HG03196 (cell line): ENCODE results near the gene GRB7.
"Not testable (repeated sequence)": the region's sequence is repeated elsewhere in the genome, so short reads cannot be mapped to it uniquely, and the experiment has no call there.

ENCODE experiments used
- ATAC-seq: cut with Tn5 transposase; IDR thresholded peaks from one replicate; pipeline ENCODE4 v1.9.1; 2021; ENCODE audit not compliant: unreplicated experiment

Gene GRB7

DNA sequence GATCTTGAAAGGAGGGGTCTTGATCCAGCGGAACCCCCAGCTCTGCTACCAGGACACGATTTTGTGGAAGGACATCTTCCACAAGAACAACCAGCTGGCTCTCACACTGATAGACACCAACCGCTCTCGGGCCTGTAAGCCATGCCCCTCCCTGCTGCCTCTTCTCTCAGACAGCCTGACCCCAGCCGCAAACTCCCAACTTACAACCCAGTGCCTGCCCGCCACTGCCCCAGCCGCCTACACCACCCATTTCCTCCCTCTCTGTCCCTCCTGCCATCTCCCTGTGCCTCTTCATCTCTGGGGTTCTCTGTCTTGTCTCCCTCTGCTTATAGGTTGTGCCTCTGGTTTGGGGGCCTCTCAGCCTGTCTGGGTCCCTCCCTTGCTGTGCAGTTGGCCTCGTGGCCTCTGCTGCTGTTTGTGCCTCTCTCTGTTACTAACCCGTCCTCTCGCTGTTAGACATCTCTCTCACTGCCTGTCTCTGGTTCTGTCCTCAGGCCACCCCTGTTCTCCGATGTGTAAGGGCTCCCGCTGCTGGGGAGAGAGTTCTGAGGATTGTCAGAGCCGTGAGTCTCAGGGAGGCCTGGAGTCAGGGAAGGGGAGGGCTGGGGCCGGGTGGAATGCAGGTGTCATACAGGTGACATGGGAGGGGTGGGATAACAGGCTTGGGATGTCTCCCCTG lies 28.3 kb upstream of the GRB7 start:
- no peak for ATAC-seq

DNA sequence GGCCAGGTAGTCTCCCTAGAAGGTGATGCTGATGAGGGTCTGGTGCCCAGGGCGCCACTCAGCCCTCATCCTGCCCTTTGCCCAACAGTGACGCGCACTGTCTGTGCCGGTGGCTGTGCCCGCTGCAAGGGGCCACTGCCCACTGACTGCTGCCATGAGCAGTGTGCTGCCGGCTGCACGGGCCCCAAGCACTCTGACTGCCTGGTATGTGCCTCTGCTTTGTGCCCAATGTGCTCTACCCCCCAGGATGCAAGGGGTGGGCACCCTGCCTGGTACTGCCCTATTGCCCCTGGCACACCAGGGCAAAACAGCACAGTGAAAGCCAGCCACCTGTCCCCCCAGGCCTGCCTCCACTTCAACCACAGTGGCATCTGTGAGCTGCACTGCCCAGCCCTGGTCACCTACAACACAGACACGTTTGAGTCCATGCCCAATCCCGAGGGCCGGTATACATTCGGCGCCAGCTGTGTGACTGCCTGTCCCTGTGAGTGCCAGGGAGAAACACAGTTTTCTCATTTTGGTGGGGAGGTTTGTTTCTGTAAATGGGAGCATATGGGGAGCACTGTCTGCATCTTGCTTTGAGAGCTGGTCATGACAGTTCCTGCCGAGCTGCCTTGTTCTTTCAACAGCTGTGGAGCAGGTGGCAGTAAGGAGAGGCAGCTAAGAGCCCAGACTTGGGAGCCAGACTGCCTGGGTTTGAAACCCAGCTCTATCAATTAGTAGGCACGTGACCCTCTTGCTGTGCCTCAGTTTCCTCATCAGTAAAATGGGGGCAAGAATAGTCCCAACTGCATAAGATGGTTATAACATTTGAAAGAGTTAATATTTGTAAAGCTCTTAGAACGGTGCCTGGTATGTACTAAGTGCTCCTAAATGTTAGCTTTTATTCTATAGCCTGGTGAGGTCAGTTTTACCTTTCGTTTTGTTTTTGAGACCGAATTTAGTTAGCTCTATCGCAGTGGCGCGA lies 27.5 kb upstream of the GRB7 start:
- no peak for ATAC-seq

GRCh38 chr17:39711071-39711470 lies 26.7 kb upstream of the GRB7 start:
- not testable (repeated sequence) for ATAC-seq

- ATAC-seq, result no peak
Measured at GRCh38 chr17:39711851-39712250, 25.9 kb upstream of the GRB7 start.

- no peak for ATAC-seq
Measured at GRCh38 chr17:39714234-39714633, 23.5 kb upstream of the GRB7 start.

- no peak for ATAC-seq
Measured at GRCh38 chr17:39715375-39716072, 22.2 kb upstream of the GRB7 start.

- no peak for ATAC-seq
Measured at GRCh38 chr17:39716073-39716818, 21.5 kb upstream of the GRB7 start.

- ATAC-seq, result no peak
Measured at GRCh38 chr17:39716879-39717536, 20.7 kb upstream of the GRB7 start.

DNA sequence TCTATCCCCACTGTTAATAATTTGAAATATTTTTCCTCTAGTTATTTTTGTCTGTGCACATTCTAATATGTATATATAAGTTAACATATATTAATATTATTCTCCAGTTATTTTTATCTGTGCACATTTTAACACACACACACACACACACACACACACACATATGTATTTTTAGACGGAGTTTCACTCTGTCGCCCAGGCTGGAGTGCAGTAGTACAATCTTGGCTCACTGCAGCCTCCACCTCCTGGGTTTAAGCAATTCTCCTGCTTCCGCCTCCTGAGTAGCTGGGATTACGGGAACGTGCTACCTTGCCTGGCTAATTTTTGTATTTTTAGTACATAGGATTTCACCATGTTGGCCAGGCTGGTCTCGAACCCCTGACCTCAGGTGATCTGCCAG lies 20.1 kb upstream of the GRB7 start:
- no peak for ATAC-seq

GRCh38 chr17:39719563-39720355 lies 18.0 kb upstream of the GRB7 start:
- ATAC-seq, result no peak

GRCh38 chr17:39722104-39722503 lies 15.6 kb upstream of the GRB7 start:
- no peak for ATAC-seq

DNA sequence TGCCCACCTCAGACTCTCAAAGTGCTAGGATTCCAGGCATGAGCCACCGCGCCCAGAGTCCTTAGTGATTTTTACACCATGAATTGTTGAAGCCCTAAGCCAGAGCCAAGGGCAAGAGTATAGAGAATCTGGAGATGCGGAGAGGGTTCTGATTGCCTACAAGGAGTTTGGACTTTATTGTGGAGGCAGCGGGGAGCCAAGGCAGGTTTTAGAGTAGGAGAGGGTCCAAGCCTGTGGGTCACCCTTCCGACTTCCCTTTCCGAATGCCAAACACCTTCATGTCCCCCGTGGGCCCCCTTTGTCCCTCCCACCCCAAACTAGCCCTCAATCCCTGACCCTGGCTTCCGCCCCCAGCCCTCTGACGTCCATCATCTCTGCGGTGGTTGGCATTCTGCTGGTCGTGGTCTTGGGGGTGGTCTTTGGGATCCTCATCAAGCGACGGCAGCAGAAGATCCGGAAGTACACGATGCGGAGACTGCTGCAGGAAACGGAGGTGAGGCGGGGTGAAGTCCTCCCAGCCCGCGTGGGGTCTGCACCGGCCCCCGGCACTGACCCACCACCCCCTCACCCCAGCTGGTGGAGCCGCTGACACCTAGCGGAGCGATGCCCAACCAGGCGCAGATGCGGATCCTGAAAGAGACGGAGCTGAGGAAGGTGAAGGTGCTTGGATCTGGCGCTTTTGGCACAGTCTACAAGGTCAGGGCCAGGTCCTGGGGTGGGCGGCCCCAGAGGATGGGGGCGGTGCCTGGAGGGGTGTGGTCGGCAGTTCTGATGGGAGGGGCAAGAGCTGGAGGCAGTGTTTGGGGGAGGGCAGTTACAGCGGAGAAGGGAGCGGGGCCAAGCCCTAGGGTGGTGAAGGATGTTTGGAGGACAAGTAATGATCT lies 14.5 kb upstream of the GRB7 start:
- no peak for ATAC-seq

DNA sequence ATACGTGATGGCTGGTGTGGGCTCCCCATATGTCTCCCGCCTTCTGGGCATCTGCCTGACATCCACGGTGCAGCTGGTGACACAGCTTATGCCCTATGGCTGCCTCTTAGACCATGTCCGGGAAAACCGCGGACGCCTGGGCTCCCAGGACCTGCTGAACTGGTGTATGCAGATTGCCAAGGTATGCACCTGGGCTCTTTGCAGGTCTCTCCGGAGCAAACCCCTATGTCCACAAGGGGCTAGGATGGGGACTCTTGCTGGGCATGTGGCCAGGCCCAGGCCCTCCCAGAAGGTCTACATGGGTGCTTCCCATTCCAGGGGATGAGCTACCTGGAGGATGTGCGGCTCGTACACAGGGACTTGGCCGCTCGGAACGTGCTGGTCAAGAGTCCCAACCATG lies 13.0 kb upstream of the GRB7 start:
- ATAC-seq, result no peak

- ATAC-seq, result not testable (repeated sequence)
Measured at GRCh38 chr17:39725923-39726322, 11.8 kb upstream of the GRB7 start.

- ATAC-seq, result no peak
Measured at GRCh38 chr17:39726617-39727016, 11.1 kb upstream of the GRB7 start.

DNA sequence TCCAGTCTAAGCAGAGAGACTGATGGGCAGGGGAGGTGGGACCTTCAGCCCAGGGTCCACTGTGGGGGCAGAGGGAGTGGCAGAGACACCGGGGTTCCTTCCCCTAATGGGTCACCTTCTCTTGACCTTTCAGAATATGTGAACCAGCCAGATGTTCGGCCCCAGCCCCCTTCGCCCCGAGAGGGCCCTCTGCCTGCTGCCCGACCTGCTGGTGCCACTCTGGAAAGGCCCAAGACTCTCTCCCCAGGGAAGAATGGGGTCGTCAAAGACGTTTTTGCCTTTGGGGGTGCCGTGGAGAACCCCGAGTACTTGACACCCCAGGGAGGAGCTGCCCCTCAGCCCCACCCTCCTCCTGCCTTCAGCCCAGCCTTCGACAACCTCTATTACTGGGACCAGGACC lies 10.2 kb upstream of the GRB7 start:
- ATAC-seq, result no peak

GRCh38 chr17:39729280-39729851 lies 8.4 kb upstream of the GRB7 start:
- no peak for ATAC-seq
